SK-N-SH treated with all-trans-retinoic acid at 6 μM for 48 hours (cell line): Measurements from ENCODE around the gene GMCL1.

Experiments
- CSDC2 ChIP-seq: fragments of 250-450 bp; sonication (Bioruptor Pico); IDR thresholded peaks from 2 replicates; pipeline ENCODE4 v1.5.0; 2020; ENCODE audit warnings: mild to moderate bottlenecking, moderate library complexity
- ZFP30 ChIP-seq: fragments of 450-650 bp; formaldehyde crosslinking; IDR thresholded peaks from 2 replicates; pipeline ENCODE4 v1.5.0; 2022; ENCODE audit warnings: mild to moderate bottlenecking, moderate library complexity

- no peak for TF ChIP-seq ZFP30 (CRISPR knock-in tag)
- TF ChIP-seq CSDC2: no peak
Observed at GRCh38 chr2:69790601-69790959, 38.9 kb upstream of the GMCL1 start.
